C4-2B (cell line): Measurements from ENCODE around the gene NXF1.
"Not testable (repeated sequence)": the region's sequence is repeated elsewhere in the genome, so short reads cannot be mapped to it uniquely, and the experiment has no call there.

Experiments used
- H3K27ac ChIP-seq: fragments of 450-650 bp; 2 replicates; pipeline ENCODE4 v1.5.1; 2017
- CTCF ChIP-seq: fragments of 450-650 bp; conservative IDR thresholded peaks from 2 replicates; pipeline ENCODE4 v1.5.1; 2017; ENCODE audit warnings: mild to moderate bottlenecking
- ZFX ChIP-seq: fragments of 450-650 bp; IDR thresholded peaks from 2 replicates; pipeline ENCODE4 v1.6.1; 2017

The NXF1 gene

GRCh38 chr11:62839050-62839945 is 34.1 kb upstream of the NXF1 start, which contains the start of gene WDR74:
TSS of gene WDR74 (minus strand) at chr11:62839590. CDS start at chr11:62839570, 20 bp downstream.
- peak within 1 kb of the TSS; percentile 87 for H3K27ac ChIP-seq
- TF ChIP-seq CTCF = no peak
- peak; percentile 24; the same call in 1 of the 2 replicates for TF ChIP-seq ZFX

GRCh38 chr11:62835336-62835735 is 30.1 kb upstream of the NXF1 start:
- H3K27ac ChIP-seq = no peak overlapping the region
- no peak for TF ChIP-seq CTCF

DNA sequence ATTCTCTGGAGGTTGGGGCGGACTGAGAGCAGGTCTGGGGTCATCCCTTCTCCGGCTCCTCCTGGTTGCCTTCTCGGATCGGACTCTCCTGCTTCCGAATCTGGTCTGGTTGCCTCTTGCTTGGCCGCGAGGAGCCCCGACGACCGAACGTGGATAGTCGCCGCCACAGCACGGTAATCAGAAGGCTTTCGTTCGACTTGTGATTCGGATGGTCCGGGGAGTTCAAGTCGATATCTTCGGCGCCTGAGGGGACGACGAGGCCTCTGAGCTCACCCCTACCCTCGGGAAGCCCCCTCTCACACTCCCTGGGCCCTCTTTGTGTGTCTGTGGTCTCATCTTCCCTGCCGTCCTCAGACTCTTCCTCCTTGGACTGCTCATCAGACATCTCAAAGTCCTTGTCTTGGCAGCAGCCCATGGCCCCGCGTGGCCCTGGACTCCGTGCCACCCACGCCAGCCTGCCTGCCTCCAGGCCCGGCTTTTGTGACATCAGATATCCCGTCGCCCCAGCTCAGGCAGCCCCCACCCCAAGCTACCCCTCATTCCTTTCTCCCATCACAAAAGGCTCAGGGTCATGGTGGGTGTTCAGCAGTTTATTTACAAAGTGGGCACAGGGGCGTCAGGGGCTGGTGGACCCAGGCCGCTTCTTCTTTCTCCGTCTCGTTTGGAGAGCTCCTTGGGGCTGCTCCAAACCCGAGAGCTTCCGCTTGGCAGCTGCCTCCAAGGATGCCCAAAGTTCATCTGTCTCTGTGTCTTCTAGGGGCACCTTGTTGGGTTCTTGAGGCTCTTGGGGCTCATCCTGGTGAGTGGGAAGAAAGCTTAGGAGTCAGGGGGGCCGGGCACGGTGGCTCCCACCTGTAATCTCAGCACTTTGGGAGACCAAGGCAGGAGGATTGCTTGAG is 27.3 kb upstream of the NXF1 start, which contains the start of gene TEX54:
Gene TEX54, minus strand, starts transcription at position 506 of the 899 bp plus-strand sequence.
- TF ChIP-seq ZFX (no peak), CTCF (no peak)
- peak within 1 kb of the TSS; percentile 73 for H3K27ac ChIP-seq

- peak within 1 kb of the TSS; percentile 73 for H3K27ac ChIP-seq
- TF ChIP-seq CTCF = no peak
- no peak for TF ChIP-seq ZFX
These were observed 26.5 kb upstream of the NXF1 start, which contains the start of gene STX5 for GRCh38 chr11:62831520-62832335. TSS of gene STX5 (minus strand) at chr11:62832051. CDS start at chr11:62831243, 808 bp downstream.

DNA sequence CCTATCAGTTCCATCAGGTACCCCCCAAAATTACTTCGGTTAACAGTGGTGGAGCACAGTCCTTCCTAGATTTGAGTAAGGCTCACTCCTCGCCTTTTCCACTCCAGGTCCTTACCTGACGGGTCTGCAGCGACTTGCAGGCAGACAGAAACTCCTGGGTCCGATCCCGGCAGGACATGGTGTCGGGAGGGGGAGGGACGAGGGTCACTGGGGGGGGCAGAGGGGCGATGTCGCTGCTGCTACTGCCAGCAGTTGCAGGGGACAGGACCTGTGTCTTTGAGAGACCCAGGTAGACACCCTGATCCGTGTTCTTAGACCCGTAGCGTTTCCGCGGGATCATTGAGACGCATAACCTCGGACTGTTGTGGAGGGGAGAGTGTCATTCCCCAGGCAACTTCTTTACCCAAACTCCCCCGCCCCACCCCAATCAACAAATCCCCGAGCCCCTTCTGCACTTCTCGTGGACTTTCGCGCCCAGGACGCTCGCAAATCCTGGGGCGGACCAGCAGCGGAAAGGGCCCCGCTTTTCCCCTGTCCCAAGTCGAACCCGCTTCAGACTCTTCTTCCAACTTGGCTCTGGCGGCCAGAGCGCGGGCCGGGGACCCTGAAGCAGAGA is 25.8 kb upstream of the NXF1 start:
- peak overlapping the region; percentile 73 for H3K27ac ChIP-seq
- TF ChIP-seq ZFX = no peak
- no peak for TF ChIP-seq CTCF

DNA sequence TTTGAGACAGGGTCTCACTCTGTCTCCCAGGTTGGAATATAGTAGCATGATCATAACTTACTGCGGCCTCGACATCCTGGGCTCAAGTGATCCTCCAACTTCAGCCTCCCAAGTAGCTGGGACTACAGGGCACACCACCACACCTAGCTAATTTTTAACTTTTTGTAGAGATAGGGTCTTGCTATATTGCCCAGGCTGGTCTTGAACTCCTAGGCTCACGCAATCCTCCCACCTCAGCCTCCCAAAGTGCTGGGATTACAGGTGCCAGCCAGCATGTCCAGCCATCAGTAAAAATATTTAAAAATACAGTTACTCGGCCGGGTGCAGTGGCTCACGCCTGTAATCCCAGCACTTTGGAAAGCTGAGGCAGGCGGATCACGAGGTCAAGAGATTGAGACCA is 22.9 kb upstream of the NXF1 start:
- H3K27ac ChIP-seq = not testable (repeated sequence)

- H3K27ac ChIP-seq = no peak overlapping the region
- no peak for TF ChIP-seq ZFX
- no peak for TF ChIP-seq CTCF
These were observed 18.4 kb upstream of the NXF1 start for GRCh38 chr11:62823677-62824076.
